NCI-H510A (cell line): ENCODE results near the gene BCL2L1.

Experiments
- DNase-seq: peaks from one replicate; lab custom pipeline; 2025; lab: John Stamatoyannopoulos, UW

Gene BCL2L1

GRCh38 chr20:31708736-31709534, 13.7 kb downstream of the BCL2L1 start:
- peak; percentile 95 for DNase-seq

GRCh38 chr20:31707994-31708735, 14.5 kb downstream of the BCL2L1 start:
- peak; percentile 95 for DNase-seq

- DNase-seq = no peak
Observed at GRCh38 chr20:31707258-31707615, 15.4 kb downstream of the BCL2L1 start.

- DNase-seq = no peak
Observed at GRCh38 chr20:31706607-31707257, 15.9 kb downstream of the BCL2L1 start.

GRCh38 chr20:31705598-31706597, 16.8 kb downstream of the BCL2L1 start:
- DNase-seq = no peak

GRCh38 chr20:31705191-31705590, 17.5 kb downstream of the BCL2L1 start:
- no peak for DNase-seq

- no peak for DNase-seq
Observed at GRCh38 chr20:31704225-31705119, 18.2 kb downstream of the BCL2L1 start.

DNA sequence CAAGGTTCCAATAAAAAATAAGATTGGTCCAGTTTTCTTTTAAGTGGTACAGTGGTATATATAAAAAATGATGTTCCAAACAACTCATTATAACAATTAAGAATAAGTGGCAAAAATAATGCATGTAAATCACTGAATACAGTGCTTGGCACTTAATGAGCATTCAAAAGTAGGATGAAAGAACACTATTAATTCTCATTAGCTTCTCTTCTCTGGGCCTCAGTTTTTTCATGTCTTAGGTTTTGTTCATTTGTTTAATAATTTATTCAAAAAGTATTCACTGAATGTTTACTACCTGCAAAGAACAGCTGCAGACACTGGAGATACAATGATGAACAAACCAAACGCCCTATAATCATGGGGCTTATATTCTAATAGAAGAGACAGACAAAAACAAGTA, 21.1 kb downstream of the BCL2L1 start:
- no peak for DNase-seq

DNA sequence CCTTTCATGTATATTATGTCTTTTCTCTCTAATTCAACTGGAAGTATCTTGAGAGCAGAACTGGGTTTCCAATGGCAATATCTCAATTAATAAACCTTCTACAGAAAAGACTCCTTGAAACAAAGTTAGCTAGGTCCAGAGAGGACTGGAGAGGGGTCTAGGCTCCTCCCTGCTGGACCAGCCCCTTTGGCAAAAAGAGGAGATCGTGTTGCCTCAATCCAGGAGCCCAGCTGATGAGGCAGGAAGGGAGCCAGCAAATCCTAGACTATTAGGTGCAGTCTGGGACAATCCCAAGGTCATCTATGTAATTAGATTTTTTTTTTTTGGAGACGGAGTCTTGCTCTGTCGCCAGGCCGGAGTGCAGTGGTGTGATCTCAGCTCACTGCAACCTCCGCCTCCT, 21.9 kb downstream of the BCL2L1 start:
- DNase-seq = no peak

DNA sequence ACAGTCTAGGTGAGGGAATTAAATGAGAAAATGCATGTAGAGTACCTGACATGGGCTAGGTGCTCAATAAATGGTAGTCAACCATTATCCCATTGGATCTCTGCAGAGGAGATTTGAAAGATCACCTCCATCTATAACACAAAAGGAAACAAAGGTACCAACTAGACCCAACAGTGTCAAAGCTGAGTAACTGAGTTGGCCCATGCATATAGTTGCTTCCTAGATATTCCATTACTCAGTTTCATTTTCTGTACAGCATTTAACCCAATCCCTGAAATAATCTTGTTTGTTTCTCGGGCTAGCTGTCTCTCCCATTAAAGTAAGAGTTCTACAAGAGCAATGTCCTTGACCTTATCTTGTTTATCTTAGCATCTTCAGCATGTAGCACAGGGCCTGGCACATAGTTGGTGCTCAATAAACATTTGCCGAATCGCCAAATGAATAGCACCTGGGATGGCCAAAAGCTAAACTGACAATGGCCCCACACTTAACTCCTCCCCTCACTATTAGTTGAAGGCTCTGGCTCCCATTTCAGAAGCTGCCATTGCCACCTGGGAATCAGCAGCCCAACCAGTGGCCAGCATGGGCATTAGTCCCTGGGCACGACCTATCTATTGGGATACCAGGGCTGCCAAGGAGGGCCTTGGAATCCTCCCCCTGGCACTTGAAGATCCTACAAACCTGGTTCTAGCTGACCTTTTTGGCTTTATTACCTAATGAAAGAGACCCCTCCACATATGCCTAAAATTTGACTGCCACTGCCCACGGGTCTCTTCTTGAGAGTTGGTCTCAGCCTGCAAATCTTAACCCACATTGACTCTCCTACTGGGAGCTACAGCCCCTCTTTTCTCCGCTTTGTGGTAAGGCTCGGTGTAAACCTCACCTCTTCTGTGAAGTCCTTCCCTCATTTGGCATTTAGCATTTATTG, 22.6 kb downstream of the BCL2L1 start:
- DNase-seq = no peak

DNA sequence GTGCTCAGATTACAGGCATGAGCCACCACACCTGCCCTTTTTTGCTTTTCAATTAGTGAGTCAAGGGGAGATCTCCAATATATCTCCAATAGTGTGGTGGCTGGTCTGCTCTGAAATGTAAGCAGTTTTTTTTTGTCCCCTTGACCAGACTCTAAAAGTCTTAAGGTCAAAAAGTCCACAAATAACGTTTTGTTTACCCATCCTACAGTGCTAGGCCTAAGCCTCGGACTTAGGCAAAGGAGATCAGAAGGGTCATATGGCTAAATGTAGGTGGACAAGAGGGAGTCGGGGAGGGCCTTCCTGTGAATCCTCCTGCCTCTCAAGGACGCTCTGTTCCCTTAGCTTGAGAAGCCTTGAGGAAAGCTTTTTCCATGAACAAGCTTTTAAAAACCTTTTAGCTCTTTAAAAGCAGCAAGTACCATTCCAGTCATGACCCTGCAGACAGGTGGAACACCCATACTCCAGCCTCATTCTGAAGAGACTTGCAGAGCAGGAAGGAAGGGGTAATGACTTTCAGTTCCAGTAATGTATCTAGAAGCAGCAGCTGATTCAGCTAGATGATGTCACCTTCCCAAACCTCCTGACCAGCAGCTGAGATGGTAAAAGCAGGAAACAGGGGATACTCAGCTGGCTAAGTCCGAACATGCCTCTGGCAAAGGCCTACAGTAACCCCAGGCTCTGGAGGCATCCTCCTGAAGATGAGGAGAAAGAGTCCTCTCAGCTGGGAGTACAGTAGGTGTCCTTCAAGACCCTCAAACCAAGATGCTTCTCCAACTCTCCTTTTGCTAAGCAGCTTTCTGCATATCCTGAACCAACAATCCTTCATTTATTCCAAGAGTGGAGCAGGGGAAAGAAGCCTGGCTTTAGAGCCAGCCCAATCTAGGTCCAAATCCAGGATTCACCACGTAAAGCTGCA, 23.6 kb downstream of the BCL2L1 start:
- DNase-seq = peak; percentile 91

- DNase-seq = no peak
Observed at GRCh38 chr20:31698243-31698802, 24.3 kb downstream of the BCL2L1 start.

DNA sequence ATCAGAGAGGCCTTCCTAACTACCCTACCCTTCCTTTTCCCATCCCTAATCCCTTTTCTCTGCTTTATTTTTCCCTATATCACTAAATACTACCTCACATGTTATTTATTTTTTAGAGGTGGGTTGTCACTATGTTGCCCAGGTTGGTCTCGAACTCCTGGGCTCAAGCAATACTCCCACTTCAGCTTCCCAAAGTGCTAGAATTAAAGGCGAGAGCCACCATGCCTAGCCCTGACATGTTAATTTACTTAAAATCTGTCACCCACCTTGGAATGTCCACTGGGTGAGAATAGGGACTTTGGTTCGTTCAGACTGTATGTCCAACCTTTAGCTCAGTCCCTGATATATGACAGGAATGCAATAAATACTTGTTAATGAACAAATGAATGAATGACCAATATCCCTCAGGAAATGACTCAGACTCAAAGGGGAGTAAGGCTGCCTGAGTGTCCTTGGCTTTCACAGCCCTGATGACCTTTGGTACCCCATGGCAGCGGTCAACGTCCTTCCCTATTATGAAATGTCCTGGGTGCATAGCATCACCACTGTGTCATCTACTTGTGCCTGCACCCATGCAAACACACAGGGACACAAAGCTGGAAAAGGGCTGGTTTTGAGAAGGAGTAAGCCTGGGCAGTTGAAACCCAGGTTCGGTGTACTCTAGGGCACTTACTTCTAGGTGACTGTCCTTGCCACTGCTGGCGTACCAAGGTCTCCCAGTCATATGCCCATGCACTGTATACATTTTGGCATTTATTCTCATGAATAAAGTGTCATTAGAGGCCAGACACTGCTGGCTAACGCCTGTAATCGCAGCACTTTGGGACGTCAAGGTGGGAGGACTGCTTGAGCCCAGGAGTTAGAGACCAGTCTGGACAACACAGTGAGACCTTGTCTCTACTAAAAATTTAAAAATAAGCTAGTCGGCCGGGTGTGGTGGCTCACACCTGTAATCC, 26.5 kb downstream of the BCL2L1 start:
- DNase-seq = no peak

- no peak for DNase-seq
Observed at GRCh38 chr20:31694842-31695593, 27.6 kb downstream of the BCL2L1 start.

DNA sequence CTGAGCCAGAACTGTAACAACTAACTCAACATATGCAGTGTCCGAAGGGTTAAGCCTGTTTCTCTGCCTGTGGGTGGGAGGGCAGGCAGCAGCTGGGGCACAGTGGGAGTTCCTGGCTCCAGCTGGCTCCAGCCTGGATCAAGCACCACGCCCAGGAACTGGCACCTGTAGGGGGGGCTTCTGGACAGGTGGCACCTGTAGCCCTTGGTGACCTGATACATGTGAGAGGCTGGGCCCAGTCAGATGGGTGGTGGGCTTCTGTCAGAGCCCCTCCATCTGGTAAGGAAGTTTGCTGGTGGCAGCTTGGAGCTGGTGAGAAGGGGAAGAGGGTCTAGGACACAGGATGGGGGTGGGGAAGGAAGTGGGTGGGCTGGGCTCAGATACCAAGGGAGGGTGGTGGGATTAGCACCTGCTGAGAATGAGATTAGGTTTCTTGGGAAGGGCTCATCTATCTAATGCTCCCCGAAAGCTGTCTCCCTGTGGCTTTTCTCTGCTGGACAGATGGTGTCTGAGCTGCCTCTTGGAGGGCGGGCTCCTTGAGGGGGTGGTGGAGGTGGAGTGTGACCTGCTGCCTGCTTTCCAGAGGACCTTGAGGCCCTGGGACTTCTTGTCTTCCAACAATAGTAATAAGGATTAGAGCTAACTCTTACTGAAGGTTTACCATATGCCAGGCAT, 28.5 kb downstream of the BCL2L1 start:
- DNase-seq = peak; percentile 25

- DNase-seq = no peak
Observed at GRCh38 chr20:31693402-31693801, 29.3 kb downstream of the BCL2L1 start.
